Sigmoid colon (tissue), 7 donors: ENCODE data around the gene MAU2. TPM values are rescaled to one million over a fixed set of nuclear protein-coding genes. Genes with fewer than 3 reads are reported as not detected.
A peak's percentile ranks its signal among the peaks of the same experiment; 100 is the strongest.
"Not testable (repeated sequence)": the region's sequence is repeated elsewhere in the genome, so short reads cannot be mapped to it uniquely, and the experiment has no call there.

Source experiments
- DNase-seq: peaks from one replicate; pipeline ENCODE4 v3.0.0-alpha.2; 2019
- H3K27ac ChIP-seq, 4 donors: fragments of 200-600 bp; sonication (generic); one replicate each; pipeline ENCODE4 v1.5.1; 2016 to 2019; ENCODE audit warnings: mild to moderate bottlenecking in 1 of 4
- H3K27me3 ChIP-seq, 3 donors: fragments of 200-600 bp; sonication (generic); one replicate each; pipeline ENCODE4 v1.5.1; 2019; ENCODE audit warnings: mild to moderate bottlenecking in 1 of 3
- H3K36me3 ChIP-seq, 4 donors: fragments of 200-600 bp; sonication (generic); one replicate each; pipeline ENCODE4 v1.5.1; 2016 to 2019
- H3K4me1 ChIP-seq, 4 donors: fragments of 200-600 bp; sonication (generic); one replicate each; pipeline ENCODE4 v1.5.1; 2017 to 2019
- H3K4me3 ChIP-seq, 4 donors: fragments of 200-600 bp; sonication (generic); one replicate each; pipeline ENCODE4 v1.5.1; 2017 to 2019; ENCODE audit warnings: mild to moderate bottlenecking in 2 of 4, moderate library complexity in 1 of 4
- H3K9me3 ChIP-seq, 4 donors: fragments of 200-600 bp in 3 of 4; sonication (generic) in 3 of 4; one replicate each; pipeline versions ENCODE4 v1.5.1 to v1.6.1; 2013 to 2019
- CTCF ChIP-seq, 4 experiments: fragments of 450-650 bp in 3 of 4; fragments of 200-600 bp in 1 of 4; IDR thresholded peaks; one replicate each; pipeline ENCODE4 v1.5.1; 2016 to 2019; ENCODE audit warnings: antibody characterized with exemption in 4 of 4, mild to moderate bottlenecking in 3 of 4, moderate library complexity in 2 of 4
- EP300 ChIP-seq, 4 donors: sonication (generic); formaldehyde crosslinking; IDR thresholded peaks; one replicate each; pipeline ENCODE4 v1.6.1; 2017; ENCODE audit warnings: antibody characterized with exemption in 4 of 4
- POLR2A ChIP-seq, 2 donors: fragments of 450-650 bp; IDR thresholded peaks; one replicate each; pipeline ENCODE4 v1.6.1; 2016; ENCODE audit warnings: antibody characterized with exemption in 2 of 2, mild to moderate bottlenecking in 2 of 2, moderate library complexity in 2 of 2
- POLR2AphosphoS5 ChIP-seq, 4 donors: sonication (generic); formaldehyde crosslinking; IDR thresholded peaks; one replicate each; pipeline ENCODE4 v1.6.1; 2017; ENCODE audit warnings: antibody characterized with exemption in 4 of 4
- WGBS, 2 donors: extraction: QIAGEN DNeasy Blood & Tissue Kit; methylation state at CpG; one replicate each; pipeline ENCODE4 v1.1.7; 2013; 5-methylcytosine and 5-hydroxymethylcytosine counted together
- intact Hi-C: fragments of 100-400 bp; cut with DNase I; formaldehyde crosslinking; loops from one replicate; pipeline ENCODE4 v1.15.1; 2023
- polyA plus RNA-seq, 3 donors: library from polyadenylated mRNA; stranded (reverse); fragments of 200-250 nt; gene quantifications; one replicate each; pipeline ENCODE4 v1.2.3, GENCODE V29; 2013
- total RNA-seq, 4 donors: library from RNA; depleted of rRNA; stranded (reverse); fragments of >200 nt; gene quantifications; one replicate each; pipeline ENCODE4 v1.1.0, GENCODE V29; 2016
- donor health status: healthy with polysubstance abuse.
- donor health status: Bipolar disorder and iron deficiency.
- donor health status: healthy.

The MAU2 gene
- total and polyA plus RNA-seq, 7 donors, result 7.8 to 94.4 (median 33.3) TPM

GRCh38 chr19:19385896-19386869, 65.6 kb downstream of the MAU2 start:
- Histone ChIP-seq H3K9me3 (no peaks in the 10 kb centered on the region), H3K36me3 (no peaks in the 10 kb centered on the region), H3K4me3 (peak overlapping the region; percentile 61 to 93 (median 80)), H3K27me3 (no peaks in the 10 kb centered on the region), H3K4me1 (peaks cover 0 to 43% (median 28%) of the 10 kb centered on the region in 4 donors), H3K27ac (peak overlapping the region; percentile 78 to 89 (median 86))
- WGBS, 2 donors, result 1% methylated on average over 75 of the region's 75 CpGs
- no peak for TF ChIP-seq POLR2AphosphoS5 (IDR thresholded peaks at IDR 0.05)
- TF ChIP-seq POLR2A (IDR thresholded peaks at IDR 0.05), result no peak
- no peak for TF ChIP-seq EP300 (IDR thresholded peaks at IDR 0.05)
- TF ChIP-seq CTCF (IDR thresholded peaks at IDR 0.05), result no peak
- intact Hi-C loops, result loop anchor here (1.0 kb wide), 1 partner anchor 19 kb away; the partner anchor contains the start of gene GATAD2A
- no peak for DNase-seq

GRCh38 chr19:19387108-19387507, 66.5 kb downstream of the MAU2 start:
- intact Hi-C loops, result no loop called here
- Histone ChIP-seq H3K27ac (no peak overlapping the region), H3K4me3 (peak overlapping the region in 2 of 4 donors; percentile 73 to 93), H3K27me3 (no peaks in the 10 kb centered on the region), H3K9me3 (no peaks in the 10 kb centered on the region), H3K36me3 (no peaks in the 10 kb centered on the region), H3K4me1 (peaks cover 0 to 43% (median 28%) of the 10 kb centered on the region in 4 donors)
- 67 to 80% methylated on average over 5 of the region's 5 CpGs for WGBS, 2 donors
- TF ChIP-seq CTCF (IDR thresholded peaks at IDR 0.05) (no peak), POLR2AphosphoS5 (IDR thresholded peaks at IDR 0.05) (no peak), POLR2A (IDR thresholded peaks at IDR 0.05) (no peak), EP300 (IDR thresholded peaks at IDR 0.05) (no peak)
- no peak for DNase-seq

GRCh38 chr19:19388568-19389555, 68.2 kb downstream of the MAU2 start:
- H3K36me3 ChIP-seq, result no peaks in the 10 kb centered on the region
- WGBS, 2 donors, result 72 to 74% methylated on average over 13 of the region's 13 CpGs
- intact Hi-C loops, result no loop called here
- H3K4me1 ChIP-seq, result peaks cover 0 to 43% (median 26%) of the 10 kb centered on the region in 4 donors
- no peak overlapping the region for H3K27ac ChIP-seq
- no peak for DNase-seq
- H3K27me3 ChIP-seq, result no peaks in the 10 kb centered on the region
- no peaks in the 10 kb centered on the region for H3K9me3 ChIP-seq
- TF ChIP-seq EP300 (IDR thresholded peaks at IDR 0.05), result no peak
- TF ChIP-seq POLR2A (IDR thresholded peaks at IDR 0.05), result no peak
- TF ChIP-seq CTCF (IDR thresholded peaks at IDR 0.05), result no peak
- no peak for TF ChIP-seq POLR2AphosphoS5 (IDR thresholded peaks at IDR 0.05)
- no peak overlapping the region for H3K4me3 ChIP-seq

- H3K27ac ChIP-seq, result not testable (repeated sequence)
- 88 to 91% methylated on average over 12 of the region's 12 CpGs for WGBS, 2 donors
Measured at GRCh38 chr19:19389683-19390082, 69.1 kb downstream of the MAU2 start.

GRCh38 chr19:19394333-19394732, 73.7 kb downstream of the MAU2 start:
- H3K9me3 ChIP-seq, H3K27me3 ChIP-seq, H3K27ac ChIP-seq, H3K36me3 ChIP-seq, H3K4me3 ChIP-seq, H3K4me1 ChIP-seq, DNase-seq, intact Hi-C loops: not testable (repeated sequence)
- 86 to 89% methylated on average over 7 of the region's 7 CpGs for WGBS, 2 donors

More at GRCh38 chr19:19389683-19390082, 69.1 kb downstream of the MAU2 start:
- DNase-seq, H3K4me3 ChIP-seq, H3K27me3 ChIP-seq, intact Hi-C loops, H3K36me3 ChIP-seq, H3K9me3 ChIP-seq: not testable (repeated sequence)
- peaks cover 0 to 37% (median 18%) of the 10 kb centered on the region in 4 donors for H3K4me1 ChIP-seq
